NT2/D1 (cell line): ENCODE data around the gene UNC5B.

Experiments used
- DNase-seq: peaks from one replicate; pipeline ENCODE4 v3.0.0-alpha.2; 2011; ENCODE audit warnings: low read depth, low spot score
- H3K27me3 ChIP-seq: 2 replicates; pipeline ENCODE4 v1.6.0; 2011; ENCODE audit warnings: mild to moderate bottlenecking; ENCODE audit not compliant: insufficient read length, insufficient read depth
- H3K36me3 ChIP-seq: 2 replicates; pipeline ENCODE4 v1.6.1; 2011; ENCODE audit warnings: mild to moderate bottlenecking, low read length, mixed read lengths; ENCODE audit not compliant: insufficient read depth, insufficient read length
- H3K4me1 ChIP-seq: 2 replicates; pipeline ENCODE4 v1.5.1; 2011; ENCODE audit not compliant: insufficient read depth, insufficient read length
- H3K4me3 ChIP-seq: 2 replicates; pipeline ENCODE4 v1.5.1; 2011; ENCODE audit warnings: low read depth; ENCODE audit not compliant: insufficient read length
- H3K9ac ChIP-seq: 2 replicates; pipeline ENCODE4 v1.6.0; 2011; ENCODE audit warnings: low read depth; ENCODE audit not compliant: insufficient read length
- H3K9me3 ChIP-seq: 2 replicates; pipeline ENCODE4 v1.5.1; 2011; ENCODE audit warnings: mild to moderate bottlenecking, low read length; ENCODE audit not compliant: insufficient read depth
- SUZ12 ChIP-seq: IDR thresholded peaks from 2 replicates; pipeline ENCODE4 v1.6.1; 2011; ENCODE audit not compliant: insufficient read length, insufficient read depth; ENCODE audit errors: extremely low read depth
- YY1 ChIP-seq: IDR thresholded peaks from 2 replicates; pipeline ENCODE4 v1.6.1; 2011; ENCODE audit not compliant: insufficient read length, insufficient read depth
- ZNF274 ChIP-seq: IDR thresholded peaks from 2 replicates; pipeline ENCODE4 v1.6.1; 2011; ENCODE audit warnings: mild to moderate bottlenecking, low read depth, low read length

UNC5B gene

DNA sequence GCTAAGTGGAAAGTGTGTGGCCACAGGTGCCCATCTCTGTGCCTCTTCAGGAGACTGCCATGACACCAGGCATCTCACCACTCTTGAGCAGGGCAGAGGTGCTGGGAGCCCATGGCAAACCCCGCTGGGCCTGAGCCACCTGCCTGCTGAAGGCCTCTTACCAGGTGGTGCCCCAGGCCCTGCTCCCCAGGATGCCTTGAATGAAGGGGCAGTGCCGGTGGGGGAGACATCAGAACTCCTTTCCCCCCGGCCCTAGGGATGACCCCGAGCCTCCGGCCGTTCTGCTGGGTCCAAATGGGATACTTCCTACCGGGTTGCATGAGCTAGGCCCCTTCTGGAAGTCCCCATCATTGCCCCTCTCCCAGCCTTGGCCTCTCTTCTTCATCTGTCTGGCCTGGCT is 37.6 kb downstream of the UNC5B start:
- H3K9me3 ChIP-seq: no peaks in the 10 kb centered on the region
- H3K27me3 ChIP-seq: no peaks in the 10 kb centered on the region
- H3K4me1 ChIP-seq: peaks cover 11% of the 10 kb centered on the region
- H3K36me3 ChIP-seq: peaks cover 5% of the 10 kb centered on the region
- H3K4me3 ChIP-seq: no peak overlapping the region
- no peak for DNase-seq
- no peak overlapping the region for H3K9ac ChIP-seq
- TF ChIP-seq SUZ12 (no peak), YY1 (no peak), ZNF274 (no peak)

DNA sequence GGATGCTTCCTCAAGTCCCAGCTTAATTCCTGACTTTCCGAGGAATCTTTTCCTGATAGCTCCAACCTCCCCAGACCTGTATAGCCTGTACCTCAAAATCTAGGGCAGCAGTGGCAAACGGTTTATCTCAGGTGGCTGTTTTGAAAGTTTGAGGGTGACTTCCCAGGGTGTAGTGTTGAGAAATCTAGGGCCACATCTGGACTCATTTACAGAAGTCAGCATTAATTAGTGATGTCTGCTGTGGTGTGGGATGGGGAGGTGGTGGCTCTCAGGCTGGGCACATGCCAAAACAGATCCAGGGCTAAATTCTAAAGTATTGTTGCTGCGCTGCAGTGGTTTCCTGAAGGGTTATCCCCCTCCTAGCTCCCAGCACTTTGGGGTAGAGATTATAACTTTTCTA is 38.0 kb downstream of the UNC5B start:
- Histone ChIP-seq H3K36me3 (peaks cover 5% of the 10 kb centered on the region), H3K4me3 (no peak overlapping the region), H3K9ac (no peak overlapping the region), H3K9me3 (no peaks in the 10 kb centered on the region), H3K4me1 (peaks cover 11% of the 10 kb centered on the region), H3K27me3 (no peaks in the 10 kb centered on the region)
- TF ChIP-seq ZNF274 (no peak), YY1 (no peak), SUZ12 (no peak)
- no peak for DNase-seq

DNA sequence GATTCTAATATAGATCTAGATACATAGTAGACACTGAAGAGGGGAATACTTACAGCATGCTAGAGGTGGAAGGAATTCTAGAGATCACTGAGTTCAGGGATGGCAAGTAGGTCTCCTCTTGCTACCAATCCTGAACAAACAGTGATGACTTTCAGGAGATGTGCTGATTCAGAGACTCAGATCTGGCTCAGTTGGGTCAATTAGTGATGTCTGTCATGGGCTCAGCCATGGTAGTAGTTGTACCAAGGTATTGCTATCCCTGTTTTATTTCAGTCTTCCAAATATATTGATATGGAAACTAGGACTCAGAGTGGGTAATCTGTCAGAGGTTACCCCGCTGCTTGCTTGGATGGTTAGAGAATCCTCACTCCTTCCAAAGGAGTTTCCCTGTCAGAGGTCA is 38.5 kb downstream of the UNC5B start:
- Histone ChIP-seq H3K4me1 (peaks cover 6% of the 10 kb centered on the region), H3K9ac (no peak overlapping the region), H3K36me3 (peaks cover 5% of the 10 kb centered on the region), H3K4me3 (no peak overlapping the region), H3K9me3 (no peaks in the 10 kb centered on the region), H3K27me3 (no peaks in the 10 kb centered on the region)
- TF ChIP-seq ZNF274 (no peak), YY1 (no peak), SUZ12 (no peak)
- no peak for DNase-seq

DNA sequence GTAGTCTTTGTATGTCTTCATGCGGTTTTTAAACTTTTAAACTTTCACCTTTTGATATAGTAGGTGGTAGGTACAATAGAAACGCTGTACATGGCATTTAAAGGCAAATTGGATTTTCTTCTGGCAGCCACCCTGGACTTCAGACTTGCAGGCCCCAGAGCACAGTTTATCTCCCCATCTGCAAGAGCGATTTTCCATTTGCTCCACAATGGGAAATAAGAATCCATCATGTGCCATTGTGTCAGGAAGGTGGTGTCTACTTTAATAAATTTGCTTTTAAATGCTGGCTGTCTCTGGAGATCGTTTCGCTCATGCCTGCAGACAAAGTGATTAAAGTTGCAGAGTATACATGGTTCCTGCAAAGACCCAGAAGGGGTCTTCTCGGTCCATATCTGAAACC is 38.9 kb downstream of the UNC5B start:
- Histone ChIP-seq H3K9me3 (no peaks in the 10 kb centered on the region), H3K36me3 (peaks cover 8% of the 10 kb centered on the region), H3K4me1 (peaks cover 9% of the 10 kb centered on the region), H3K27me3 (no peaks in the 10 kb centered on the region), H3K9ac (no peak overlapping the region), H3K4me3 (no peak overlapping the region)
- DNase-seq: no peak
- TF ChIP-seq SUZ12 (no peak), ZNF274 (no peak), YY1 (no peak)

DNA sequence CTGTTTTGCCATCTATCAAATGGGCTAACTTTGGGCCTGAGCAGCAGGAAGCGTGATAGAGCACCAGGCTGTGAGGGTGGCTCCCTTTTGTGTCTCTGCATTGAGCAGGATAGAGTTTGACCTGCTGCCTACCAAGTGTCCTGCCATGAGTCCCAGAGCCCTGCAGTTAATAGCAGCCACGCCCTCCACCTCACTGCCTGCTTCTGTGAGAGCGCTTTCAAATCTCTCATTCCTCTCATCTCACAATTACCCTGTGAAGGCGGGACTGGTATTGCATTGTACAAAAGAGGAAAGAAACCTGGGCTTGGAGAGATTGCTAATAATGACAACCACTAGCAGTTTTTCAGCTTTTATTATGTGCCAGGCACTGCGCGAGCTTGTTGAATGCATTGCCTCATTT is 39.9 kb downstream of the UNC5B start:
- Histone ChIP-seq H3K4me1 (peaks cover 10% of the 10 kb centered on the region), H3K27me3 (no peaks in the 10 kb centered on the region), H3K4me3 (no peak overlapping the region), H3K36me3 (peaks cover 8% of the 10 kb centered on the region), H3K9ac (no peak overlapping the region), H3K9me3 (no peaks in the 10 kb centered on the region)
- no peak for DNase-seq
- no peak for TF ChIP-seq YY1
- TF ChIP-seq ZNF274: no peak
- no peak for TF ChIP-seq SUZ12

DNA sequence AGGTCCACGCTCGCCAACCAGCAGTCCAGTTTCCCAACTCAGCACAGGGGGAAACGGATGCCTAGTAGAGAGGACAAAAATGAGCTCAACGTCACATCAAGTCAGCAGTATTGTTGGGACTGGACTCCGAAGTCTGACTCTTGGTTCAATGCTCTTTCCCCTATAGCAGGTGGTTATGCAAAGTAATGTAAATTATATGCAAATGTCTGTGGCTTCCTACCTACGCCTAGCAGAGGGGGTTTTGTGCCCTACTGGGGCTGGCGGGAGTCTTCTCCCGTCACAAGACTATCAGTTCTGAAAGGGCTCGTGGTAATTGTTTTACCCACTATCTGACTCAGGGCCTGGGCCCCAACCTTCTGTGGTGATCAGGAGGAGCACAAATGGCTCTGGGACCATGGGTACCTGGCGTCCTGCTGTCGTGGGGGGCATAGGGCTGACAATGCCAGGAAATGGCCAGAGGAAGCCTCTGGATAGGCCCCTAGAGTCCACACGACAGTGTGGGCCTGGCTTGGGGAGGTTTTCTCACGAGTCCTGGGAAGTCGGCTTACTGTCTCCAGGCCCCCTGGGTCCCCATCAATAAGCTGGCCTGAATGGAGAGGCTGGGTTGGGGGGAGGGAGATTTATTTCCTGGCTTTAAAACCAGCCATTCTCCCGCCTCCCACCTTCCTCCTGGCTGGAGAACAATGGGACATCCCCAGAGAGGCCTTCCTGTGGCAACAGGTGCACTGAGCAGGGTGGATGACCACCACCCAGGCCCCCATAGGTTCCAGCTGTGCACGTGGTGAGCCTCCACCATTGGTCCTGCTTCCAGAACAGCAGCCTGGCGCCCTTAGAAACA is 41.8 kb downstream of the UNC5B start:
- no peak for DNase-seq

DNA sequence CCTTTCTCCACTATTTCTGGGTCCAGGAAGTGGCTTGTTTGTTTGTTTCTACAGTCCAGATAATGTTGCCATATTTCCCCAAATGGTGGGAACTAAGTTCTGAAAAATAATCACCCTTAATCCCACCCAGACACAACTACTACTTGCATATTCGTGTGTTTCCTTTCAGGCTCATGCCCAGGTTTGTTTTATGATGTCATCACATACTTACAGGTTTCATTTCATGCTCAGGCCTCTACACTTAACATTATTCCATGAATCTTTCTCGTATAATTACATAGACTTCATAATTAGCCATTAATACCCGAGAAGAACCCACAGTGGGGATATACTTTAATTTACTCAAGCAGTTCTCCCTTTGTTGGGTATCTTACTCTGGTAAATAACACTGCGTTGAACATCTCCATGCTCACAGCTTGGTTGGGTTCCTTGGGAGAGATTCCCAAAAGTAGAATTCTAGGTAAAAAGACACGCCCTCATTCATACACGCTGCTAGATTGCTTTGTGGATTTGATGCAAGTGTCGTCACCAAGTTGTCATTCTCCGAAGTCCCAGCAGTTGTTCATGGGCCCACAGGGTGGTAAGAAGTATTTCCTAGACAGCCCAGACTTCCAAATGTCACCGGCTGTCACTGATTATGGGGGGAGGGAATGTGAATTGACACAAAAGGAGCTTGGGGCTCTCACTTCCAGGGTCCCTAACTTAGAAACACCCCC is 42.6 kb downstream of the UNC5B start:
- H3K4me1 ChIP-seq: peaks cover 16% of the 10 kb centered on the region
- no peak overlapping the region for H3K4me3 ChIP-seq
- TF ChIP-seq YY1 (no peak), SUZ12 (no peak), ZNF274 (no peak)
- no peaks in the 10 kb centered on the region for H3K9me3 ChIP-seq
- peaks cover 6% of the 10 kb centered on the region for H3K36me3 ChIP-seq
- no peak for DNase-seq
- H3K9ac ChIP-seq: no peak overlapping the region
- no peaks in the 10 kb centered on the region for H3K27me3 ChIP-seq

More for the DNA sequence above, 41.8 kb downstream of the UNC5B start:
- peaks cover 6% of the 10 kb centered on the region for H3K36me3 ChIP-seq
- no peaks in the 10 kb centered on the region for H3K9me3 ChIP-seq
- H3K27me3 ChIP-seq: no peaks in the 10 kb centered on the region
- H3K4me3 ChIP-seq: no peak overlapping the region
- H3K4me1 ChIP-seq: peaks cover 12% of the 10 kb centered on the region
- TF ChIP-seq YY1 (no peak), SUZ12 (no peak), ZNF274 (no peak)
- no peak overlapping the region for H3K9ac ChIP-seq
